Endothelial cell of umbilical vein (primary cell): ENCODE results near the gene LRRC46.

Source experiments
- CTCF ChIP-seq, 2 donors: IDR thresholded peaks; 1 replicate in 1 of 2; 2 replicates in 1 of 2; pipeline ENCODE4 v1.5.1; 2011; ENCODE audit warnings: low read length in 2 of 2, mild to moderate bottlenecking in 2 of 2, moderate library complexity in 2 of 2, control low read depth in 1 of 2, inconsistent platforms in 1 of 2, low read depth in 1 of 2; ENCODE audit not compliant: insufficient read depth in 1 of 2; ENCODE audit errors: extremely low read depth in 1 of 2
- JUN ChIP-seq: IDR thresholded peaks from 2 replicates; pipeline ENCODE4 v1.6.1; 2011; ENCODE audit warnings: borderline replicate concordance, low read depth; ENCODE audit not compliant: insufficient read length, insufficient read depth
- MAX ChIP-seq: IDR thresholded peaks from 2 replicates; pipeline ENCODE4 v1.6.1; 2011; ENCODE audit not compliant: insufficient read depth, insufficient read length
- POLR2A ChIP-seq: IDR thresholded peaks from 2 replicates; pipeline ENCODE4 v1.6.1; 2012; ENCODE audit warnings: low read depth, mild to moderate bottlenecking, control low read depth, low read length

DNA sequence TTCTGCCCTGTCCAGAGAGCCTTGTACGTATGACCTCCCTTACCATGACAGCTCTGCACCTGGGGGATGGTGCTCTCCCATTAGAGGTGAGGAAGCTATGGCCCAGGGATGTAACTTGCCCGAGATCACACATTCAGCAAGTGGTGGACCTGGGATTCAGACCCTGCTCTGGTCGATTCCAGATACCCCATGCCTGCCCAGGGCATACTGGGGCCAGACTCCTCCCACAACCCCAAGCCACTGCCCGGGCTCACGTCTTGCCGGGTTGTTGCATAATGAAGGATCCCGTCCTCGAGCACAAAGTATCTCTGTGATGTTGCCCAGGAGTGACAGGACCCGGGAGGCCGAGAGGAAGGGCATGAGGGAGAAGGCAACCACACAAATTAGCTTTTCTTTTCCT is 12.0 kb upstream of the LRRC46 start:
- TF ChIP-seq MAX, result no peak
- no peak for TF ChIP-seq CTCF (IDR thresholded peaks at IDR 0.05; ENCODE audit: extremely low read depth in 1 of 2, insufficient read depth in 1 of 2, low read depth in 1 of 2, low read length in 2 of 2)
- no peak for TF ChIP-seq POLR2A
- TF ChIP-seq JUN, result no peak
